ENCODE data around the gene HGFAC.

Gene HGFAC

GRCh38 chr4:3440011-3440410 lies 1.8 kb upstream of the HGFAC start:
- Histone ChIP-seq H3K4me1 (ENCODE audit: control insufficient read depth, low read length) (no peaks in the 10 kb centered on the region), H3K27me3 (ENCODE audit: control insufficient read depth, low read length) (no peaks in the 10 kb centered on the region), H3K27ac (ENCODE audit: low read depth, low read length) (no peak overlapping the region), H3K4me2 (ENCODE audit: low read length) (no peak overlapping the region), H3K79me2 (ENCODE audit: control insufficient read depth, low read length) (no peaks in the 10 kb centered on the region), H3K36me3 (ENCODE audit: control insufficient read depth, low read length) (no peaks in the 10 kb centered on the region), H3K9me3 (ENCODE audit: control insufficient read depth, insufficient read depth, low read length) (no peaks in the 10 kb centered on the region), H4K20me1 (ENCODE audit: control insufficient read depth, insufficient read depth, low read depth, low read length) (no peaks in the 10 kb centered on the region), H3F3A (ENCODE audit: control insufficient read depth, insufficient read depth) (no peaks in the 10 kb centered on the region), H3K4me3 (ENCODE audit: low read length) (no peak overlapping the region), H3K9me2 (replicated peaks; ENCODE audit: control insufficient read depth, low read length) (no peaks in the 10 kb centered on the region)
- TF ChIP-seq, protein P1, sequence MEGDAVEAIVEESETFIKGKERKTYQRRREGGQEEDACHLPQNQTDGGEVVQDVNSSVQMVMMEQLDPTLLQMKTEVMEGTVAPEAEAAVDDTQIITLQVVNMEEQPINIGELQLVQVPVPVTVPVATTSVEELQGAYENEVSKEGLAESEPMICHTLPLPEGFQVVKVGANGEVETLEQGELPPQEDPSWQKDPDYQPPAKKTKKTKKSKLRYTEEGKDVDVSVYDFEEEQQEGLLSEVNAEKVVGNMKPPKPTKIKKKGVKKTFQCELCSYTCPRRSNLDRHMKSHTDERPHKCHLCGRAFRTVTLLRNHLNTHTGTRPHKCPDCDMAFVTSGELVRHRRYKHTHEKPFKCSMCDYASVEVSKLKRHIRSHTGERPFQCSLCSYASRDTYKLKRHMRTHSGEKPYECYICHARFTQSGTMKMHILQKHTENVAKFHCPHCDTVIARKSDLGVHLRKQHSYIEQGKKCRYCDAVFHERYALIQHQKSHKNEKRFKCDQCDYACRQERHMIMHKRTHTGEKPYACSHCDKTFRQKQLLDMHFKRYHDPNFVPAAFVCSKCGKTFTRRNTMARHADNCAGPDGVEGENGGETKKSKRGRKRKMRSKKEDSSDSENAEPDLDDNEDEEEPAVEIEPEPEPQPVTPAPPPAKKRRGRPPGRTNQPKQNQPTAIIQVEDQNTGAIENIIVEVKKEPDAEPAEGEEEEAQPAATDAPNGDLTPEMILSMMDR (IDR thresholded peaks at IDR 0.05; ENCODE audit: low read depth, low read length, poor library complexity, severe bottlenecking) = no peak
- TF ChIP-seq EZH2phosphoT487 (IDR thresholded peaks at IDR 0.05; ENCODE audit: borderline replicate concordance, low read length) = no peak

DNA sequence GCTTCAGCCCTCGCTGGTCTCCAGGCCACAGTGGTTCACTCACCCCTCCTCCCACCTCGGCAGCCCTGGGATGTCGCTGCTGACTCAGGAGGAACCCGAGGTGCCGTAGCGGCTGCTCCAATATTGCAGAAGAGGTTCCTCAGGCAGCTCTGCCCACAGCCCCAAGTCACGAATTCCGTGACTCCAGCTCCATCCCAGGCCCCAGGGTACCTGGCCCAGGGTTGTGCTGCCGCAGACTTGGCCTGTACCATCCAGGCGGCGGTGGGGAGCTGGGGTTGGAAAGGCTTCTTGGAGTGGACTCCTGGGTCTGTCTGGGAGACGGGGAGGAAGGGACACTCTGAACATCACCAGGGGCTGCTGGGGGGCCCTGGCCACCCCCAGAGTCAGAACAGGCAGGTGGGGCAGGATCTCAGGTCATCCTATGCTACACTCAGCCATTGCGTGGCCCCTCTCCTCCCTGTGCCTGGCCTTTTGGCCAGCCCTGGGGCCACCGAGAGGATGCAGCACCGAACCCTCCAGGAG lies 728 bp upstream of the HGFAC start:
- no peaks in the 10 kb centered on the region for H3K27me3 ChIP-seq (ENCODE audit: control insufficient read depth, low read length)
- H3K27ac ChIP-seq (ENCODE audit: low read depth, low read length) = no peak overlapping the region

GRCh38 chr4:3442460-3442958 lies 741 bp downstream of the HGFAC start:
- H3K4me1 ChIP-seq (ENCODE audit: control insufficient read depth, low read length) = no peaks in the 10 kb centered on the region
- H3K36me3 ChIP-seq (ENCODE audit: control insufficient read depth, low read length) = no peaks in the 10 kb centered on the region
- no peaks in the 10 kb centered on the region for H3K79me2 ChIP-seq (ENCODE audit: control insufficient read depth, low read length)
- H3K27me3 ChIP-seq (ENCODE audit: control insufficient read depth, low read length) = no peaks in the 10 kb centered on the region
- H3K4me3 ChIP-seq (ENCODE audit: low read length) = no peak overlapping the region
- H3K9me2 ChIP-seq (replicated peaks; ENCODE audit: control insufficient read depth, low read length) = no peaks in the 10 kb centered on the region
- no peak overlapping the region for H3K4me2 ChIP-seq (ENCODE audit: low read length)
- no peak overlapping the region for H3K27ac ChIP-seq (ENCODE audit: low read depth, low read length)
- TF ChIP-seq EZH2phosphoT487 (IDR thresholded peaks at IDR 0.05; ENCODE audit: borderline replicate concordance, low read length) = no peak
- TF ChIP-seq, protein P1 (IDR thresholded peaks at IDR 0.05; ENCODE audit: low read depth, low read length, poor library complexity, severe bottlenecking) = no peak
- no peaks in the 10 kb centered on the region for H4K20me1 ChIP-seq (ENCODE audit: control insufficient read depth, insufficient read depth, low read depth, low read length)
- H3K9me3 ChIP-seq (ENCODE audit: control insufficient read depth, insufficient read depth, low read length) = no peaks in the 10 kb centered on the region
- H3F3A ChIP-seq (ENCODE audit: control insufficient read depth, insufficient read depth) = no peaks in the 10 kb centered on the region

More for the DNA sequence above, 728 bp upstream of the HGFAC start:
- H3K79me2 ChIP-seq (ENCODE audit: control insufficient read depth, low read length) = no peaks in the 10 kb centered on the region
- no peaks in the 10 kb centered on the region for H4K20me1 ChIP-seq (ENCODE audit: control insufficient read depth, insufficient read depth, low read depth, low read length)
- no peak for TF ChIP-seq EZH2phosphoT487 (IDR thresholded peaks at IDR 0.05; ENCODE audit: borderline replicate concordance, low read length)
- H3K36me3 ChIP-seq (ENCODE audit: control insufficient read depth, low read length) = no peaks in the 10 kb centered on the region
- H3K4me3 ChIP-seq (ENCODE audit: low read length) = no peak overlapping the region
- H3K4me1 ChIP-seq (ENCODE audit: control insufficient read depth, low read length) = no peaks in the 10 kb centered on the region
- H3K4me2 ChIP-seq (ENCODE audit: low read length) = no peak overlapping the region
- H3K9me3 ChIP-seq (ENCODE audit: control insufficient read depth, insufficient read depth, low read length) = no peaks in the 10 kb centered on the region
- no peaks in the 10 kb centered on the region for H3F3A ChIP-seq (ENCODE audit: control insufficient read depth, insufficient read depth)
- no peaks in the 10 kb centered on the region for H3K9me2 ChIP-seq (replicated peaks; ENCODE audit: control insufficient read depth, low read length)

GRCh38 chr4:3442959-3443749 lies 1.4 kb downstream of the HGFAC start:
- H3K27me3 ChIP-seq (ENCODE audit: control insufficient read depth, low read length) = no peaks in the 10 kb centered on the region
- no peaks in the 10 kb centered on the region for H3K79me2 ChIP-seq (ENCODE audit: control insufficient read depth, low read length)
- H4K20me1 ChIP-seq (ENCODE audit: control insufficient read depth, insufficient read depth, low read depth, low read length) = no peaks in the 10 kb centered on the region
- no peaks in the 10 kb centered on the region for H3K4me1 ChIP-seq (ENCODE audit: control insufficient read depth, low read length)
- H3K27ac ChIP-seq (ENCODE audit: low read depth, low read length) = no peak overlapping the region
- no peak overlapping the region for H3K4me3 ChIP-seq (ENCODE audit: low read length)
- TF ChIP-seq, protein P1 (IDR thresholded peaks at IDR 0.05; ENCODE audit: low read depth, low read length, poor library complexity, severe bottlenecking) = peak; percentile 95
- no peak for TF ChIP-seq EZH2phosphoT487 (IDR thresholded peaks at IDR 0.05; ENCODE audit: borderline replicate concordance, low read length)
- H3F3A ChIP-seq (ENCODE audit: control insufficient read depth, insufficient read depth) = no peaks in the 10 kb centered on the region
- no peaks in the 10 kb centered on the region for H3K36me3 ChIP-seq (ENCODE audit: control insufficient read depth, low read length)
- no peaks in the 10 kb centered on the region for H3K9me3 ChIP-seq (ENCODE audit: control insufficient read depth, insufficient read depth, low read length)
- peak overlapping the region; percentile 6; the same call in 1 of the 2 replicates for H3K4me2 ChIP-seq (ENCODE audit: low read length)
- no peaks in the 10 kb centered on the region for H3K9me2 ChIP-seq (replicated peaks; ENCODE audit: control insufficient read depth, low read length)
